Upper lobe of left lung (tissue), 4 donors: ENCODE results near the gene GAB2.

Experiments used
- CTCF ChIP-seq, 6 experiments: fragments of 450-650 bp in 4 of 6; fragments of 200-600 bp in 2 of 6; sonication (generic) in 2 of 6; IDR thresholded peaks; one replicate each; pipeline ENCODE4 v1.5.1; 2016 to 2019; ENCODE audit warnings: antibody characterized with exemption in 6 of 6
- POLR2AphosphoS5 ChIP-seq, 2 donors: sonication (generic); formaldehyde crosslinking; IDR thresholded peaks; one replicate each; pipeline ENCODE4 v1.5.1; 2017; ENCODE audit warnings: antibody characterized with exemption in 2 of 2

- no peak for TF ChIP-seq POLR2AphosphoS5 (IDR thresholded peaks at IDR 0.05)
- no peak for TF ChIP-seq CTCF (IDR thresholded peaks at IDR 0.05)
These were observed 199.7 kb downstream of the GAB2 start for GRCh38 chr11:78217650-78218541.
